SU-DHL-6 (cell line): ENCODE results near the gene TGM2.
A peak's percentile ranks its signal among the peaks of the same experiment; 100 is the strongest.

Experiments used
- H2AFZ ChIP-seq: fragments of 200-600 bp; sonication (generic); 2 replicates; pipeline ENCODE4 v1.6.1; 2014; ENCODE audit warnings: low read depth, mild to moderate bottlenecking, moderate library complexity, mixed read lengths, antibody characterized with exemption, low read length; ENCODE audit not compliant: severe bottlenecking
- H3F3A ChIP-seq: fragments of 200-600 bp; shearing (Covaris generic); 2 replicates; pipeline ENCODE4 v1.6.0; 2016; ENCODE audit warnings: antibody characterized with exemption, mild to moderate bottlenecking; ENCODE audit not compliant: insufficient read depth
- H3K27ac ChIP-seq: fragments of 200-600 bp; sonication (generic); 2 replicates; pipeline ENCODE4 v1.5.1; 2016; ENCODE audit warnings: low read depth, mild to moderate bottlenecking, low read length, moderate library complexity, mixed read lengths
- H3K27me3 ChIP-seq: fragments of 200-600 bp; sonication (generic), shearing (Covaris generic); 2 replicates; pipeline ENCODE4 v1.6.0; 2014; ENCODE audit warnings: mild to moderate bottlenecking, low read length
- H3K36me3 ChIP-seq: fragments of 200-600 bp; sonication (generic); 2 replicates; pipeline ENCODE4 v1.6.1; 2014; ENCODE audit warnings: mild to moderate bottlenecking, low read length, mixed read lengths
- H3K4me2 ChIP-seq: fragments of 300-600, 200-600 bp; shearing (Covaris generic), sonication (generic); 2 replicates; pipeline ENCODE4 v1.6.0; 2014; ENCODE audit warnings: low read length, low read depth, mild to moderate bottlenecking; ENCODE audit not compliant: poor library complexity, severe bottlenecking
- H3K4me3 ChIP-seq: fragments of 200-600 bp; sonication (generic); 2 replicates; pipeline ENCODE4 v1.5.1; 2014; ENCODE audit warnings: antibody characterized with exemption, low read length, mild to moderate bottlenecking, mixed read lengths; ENCODE audit not compliant: insufficient read depth, poor library complexity, severe bottlenecking
- H3K79me2 ChIP-seq: fragments of 200-600 bp; sonication (generic); 2 replicates; pipeline ENCODE4 v1.6.1; 2014; ENCODE audit warnings: mild to moderate bottlenecking, low read length, moderate library complexity; ENCODE audit not compliant: insufficient read depth
- H3K9ac ChIP-seq: fragments of 200-600 bp; sonication (generic); 2 replicates; pipeline ENCODE4 v1.7.0; 2014; ENCODE audit warnings: mild to moderate bottlenecking, low read length
- H3K9me2 ChIP-seq: fragments of 200-600 bp; sonication (generic); replicated peaks from 2 replicates; pipeline ENCODE4 v1.6.1; 2014; ENCODE audit warnings: low read length; ENCODE audit not compliant: insufficient read depth
- H3K9me3 ChIP-seq: fragments of 200-600 bp; sonication (generic); 2 replicates; pipeline ENCODE4 v1.6.1; 2014; ENCODE audit warnings: low read length, mixed read lengths; ENCODE audit not compliant: insufficient read depth
- H4K20me1 ChIP-seq: fragments of 200-600 bp; sonication (generic); 2 replicates; pipeline ENCODE4 v1.6.1; 2014; ENCODE audit warnings: low read depth, mild to moderate bottlenecking, antibody characterized with exemption, low read length, moderate library complexity, mixed read lengths
- EZH2phosphoT487 ChIP-seq: fragments of 200-600 bp; sonication (generic), shearing (Covaris generic); conservative IDR thresholded peaks from 2 replicates; pipeline ENCODE4 v1.6.1; 2018; ENCODE audit warnings: mild to moderate bottlenecking, antibody characterized with exemption, low read length, moderate library complexity, mixed read lengths
- TF ChIP-seq, protein P1 (sequence below): fragments of 200-600 bp; sonication (generic); IDR thresholded peaks from one replicate; pipeline ENCODE4 v1.5.1; 2017; ENCODE audit warnings: antibody characterized with exemption, mild to moderate bottlenecking, low read length, moderate library complexity; ENCODE audit not compliant: insufficient read depth, poor library complexity, severe bottlenecking

TGM2 gene

DNA sequence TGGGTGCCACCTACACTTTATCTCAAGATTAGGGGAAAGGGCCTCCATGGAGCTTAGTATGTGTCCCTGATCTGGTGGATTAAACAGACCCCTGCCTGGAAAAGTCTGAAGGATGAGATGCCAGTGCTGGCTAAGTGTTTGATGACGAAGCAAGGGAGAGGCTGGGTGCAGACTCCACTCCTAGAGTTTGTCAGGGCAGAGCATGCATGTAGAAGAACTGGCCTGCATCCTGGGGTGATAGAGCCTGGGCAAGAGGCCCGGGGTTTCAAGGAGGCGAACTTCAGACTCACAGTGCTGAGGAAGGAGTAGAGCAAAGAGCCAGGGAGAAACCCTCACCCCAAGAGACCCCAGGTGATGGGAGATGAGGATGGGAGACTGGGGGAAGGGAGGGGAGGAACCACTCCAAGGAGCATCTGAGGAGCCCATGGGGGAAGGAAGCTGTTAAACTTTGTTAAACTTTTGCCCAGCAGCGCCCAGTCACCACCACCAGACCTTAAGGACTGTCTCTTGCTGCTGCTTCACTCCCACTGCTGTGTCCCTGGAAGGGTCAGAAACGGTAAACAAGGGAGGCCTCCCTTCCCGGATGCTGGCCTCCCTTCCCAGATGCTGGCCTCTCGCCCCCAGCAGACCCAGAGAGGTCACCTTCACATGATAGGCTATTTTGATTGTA, 69.9 kb downstream of the TGM2 start:
- H3K4me2 ChIP-seq: peak overlapping the region; percentile 31

DNA sequence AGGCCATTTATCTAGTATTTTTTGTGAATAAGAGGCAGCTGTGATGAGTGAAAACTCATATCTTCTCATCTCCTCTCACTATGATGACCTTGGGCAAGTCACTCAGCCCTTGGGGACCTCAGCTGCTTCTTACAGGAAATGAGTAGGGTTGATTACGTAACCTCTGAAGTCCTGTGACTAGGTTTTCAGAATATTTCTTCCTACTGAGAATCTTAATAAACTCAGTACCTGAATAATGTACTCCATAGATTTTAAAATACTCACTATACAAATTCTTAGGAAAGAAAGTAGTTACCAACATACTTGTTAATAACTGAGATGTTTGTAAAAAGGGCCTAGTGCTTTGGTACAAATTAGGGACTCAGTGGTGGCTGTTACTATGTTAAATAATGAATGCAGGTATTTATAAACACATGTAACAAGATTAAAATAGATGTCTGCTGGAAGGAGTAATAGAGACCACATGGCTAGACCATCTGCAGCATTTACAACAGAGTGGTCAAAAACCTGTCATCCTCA, 70.6 kb downstream of the TGM2 start:
- TF ChIP-seq, protein P1, sequence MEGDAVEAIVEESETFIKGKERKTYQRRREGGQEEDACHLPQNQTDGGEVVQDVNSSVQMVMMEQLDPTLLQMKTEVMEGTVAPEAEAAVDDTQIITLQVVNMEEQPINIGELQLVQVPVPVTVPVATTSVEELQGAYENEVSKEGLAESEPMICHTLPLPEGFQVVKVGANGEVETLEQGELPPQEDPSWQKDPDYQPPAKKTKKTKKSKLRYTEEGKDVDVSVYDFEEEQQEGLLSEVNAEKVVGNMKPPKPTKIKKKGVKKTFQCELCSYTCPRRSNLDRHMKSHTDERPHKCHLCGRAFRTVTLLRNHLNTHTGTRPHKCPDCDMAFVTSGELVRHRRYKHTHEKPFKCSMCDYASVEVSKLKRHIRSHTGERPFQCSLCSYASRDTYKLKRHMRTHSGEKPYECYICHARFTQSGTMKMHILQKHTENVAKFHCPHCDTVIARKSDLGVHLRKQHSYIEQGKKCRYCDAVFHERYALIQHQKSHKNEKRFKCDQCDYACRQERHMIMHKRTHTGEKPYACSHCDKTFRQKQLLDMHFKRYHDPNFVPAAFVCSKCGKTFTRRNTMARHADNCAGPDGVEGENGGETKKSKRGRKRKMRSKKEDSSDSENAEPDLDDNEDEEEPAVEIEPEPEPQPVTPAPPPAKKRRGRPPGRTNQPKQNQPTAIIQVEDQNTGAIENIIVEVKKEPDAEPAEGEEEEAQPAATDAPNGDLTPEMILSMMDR: no peak
- TF ChIP-seq EZH2phosphoT487: no peak
- peak overlapping the region; percentile 31 for H3K4me2 ChIP-seq
- H3K79me2 ChIP-seq: no peaks in the 10 kb centered on the region
- H3K9ac ChIP-seq: no peak overlapping the region
- 0 out of 2 replicates have a peak, but pooled peaks cover 2% of the 10 kb centered on the region for H3K36me3 ChIP-seq
- no peak overlapping the region for H3K4me3 ChIP-seq
- no peaks in the 10 kb centered on the region for H3K27me3 ChIP-seq
- H4K20me1 ChIP-seq: no peaks in the 10 kb centered on the region
- no peak overlapping the region for H2AFZ ChIP-seq
- no peaks in the 10 kb centered on the region for H3K9me2 ChIP-seq
- no peaks in the 10 kb centered on the region for H3K9me3 ChIP-seq
- H3K27ac ChIP-seq: peak overlapping the region; percentile 43
- H3F3A ChIP-seq: no peaks in the 10 kb centered on the region

More for the DNA sequence above, 69.9 kb downstream of the TGM2 start:
- Histone ChIP-seq H3K9me3 (no peaks in the 10 kb centered on the region), H3K9ac (0 out of 2 replicates have a peak overlapping the region, but pooled peaks have one; percentile 6), H3K9me2 (no peaks in the 10 kb centered on the region), H2AFZ (no peak overlapping the region), H3K27ac (peak overlapping the region; percentile 43), H4K20me1 (no peaks in the 10 kb centered on the region), H3K79me2 (no peaks in the 10 kb centered on the region), H3F3A (no peaks in the 10 kb centered on the region), H3K36me3 (0 out of 2 replicates have a peak, but pooled peaks cover 2% of the 10 kb centered on the region), H3K27me3 (no peaks in the 10 kb centered on the region), H3K4me3 (no peak overlapping the region)
- no peak for TF ChIP-seq EZH2phosphoT487
- TF ChIP-seq, protein P1: no peak

DNA sequence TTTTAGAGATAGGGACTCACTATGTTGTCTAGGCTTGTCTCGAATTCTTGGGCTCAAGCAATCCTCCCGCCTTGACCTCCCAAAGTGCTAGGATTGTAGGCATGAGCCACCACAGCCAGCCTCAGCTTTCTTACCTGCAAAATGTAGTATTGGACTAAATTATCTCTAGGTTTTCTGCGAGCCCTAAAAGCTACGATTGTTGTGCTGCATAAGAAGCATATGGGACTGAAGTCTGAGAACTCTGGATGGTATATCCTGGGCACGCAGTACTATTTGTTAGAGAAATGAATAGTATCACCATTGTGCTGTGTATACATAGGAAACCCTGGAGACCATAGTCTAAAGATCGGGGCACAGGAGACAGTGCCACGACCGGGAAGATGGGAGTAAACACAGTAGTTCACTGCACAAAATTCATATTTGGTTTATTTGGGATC, 71.4 kb downstream of the TGM2 start:
- no peaks in the 10 kb centered on the region for H3F3A ChIP-seq
- 0 out of 2 replicates have a peak overlapping the region, but pooled peaks have one; percentile 4 for H3K9ac ChIP-seq
- H3K9me3 ChIP-seq: no peaks in the 10 kb centered on the region
- peak overlapping the region; percentile 31 for H3K4me2 ChIP-seq
- 0 out of 2 replicates have a peak, but pooled peaks cover 2% of the 10 kb centered on the region for H3K36me3 ChIP-seq
- no peak overlapping the region for H2AFZ ChIP-seq
- no peak overlapping the region for H3K4me3 ChIP-seq
- H3K9me2 ChIP-seq: no peaks in the 10 kb centered on the region
- H4K20me1 ChIP-seq: no peaks in the 10 kb centered on the region
- TF ChIP-seq, protein P1: no peak
- TF ChIP-seq EZH2phosphoT487: no peak
- peak overlapping the region; percentile 43 for H3K27ac ChIP-seq
- no peaks in the 10 kb centered on the region for H3K27me3 ChIP-seq
- no peaks in the 10 kb centered on the region for H3K79me2 ChIP-seq
